ENCODE results near the gene STOM. TPM values are rescaled to one million over a fixed set of nuclear protein-coding genes. Genes with fewer than 3 reads are reported as not detected.

STOM gene, protein sequence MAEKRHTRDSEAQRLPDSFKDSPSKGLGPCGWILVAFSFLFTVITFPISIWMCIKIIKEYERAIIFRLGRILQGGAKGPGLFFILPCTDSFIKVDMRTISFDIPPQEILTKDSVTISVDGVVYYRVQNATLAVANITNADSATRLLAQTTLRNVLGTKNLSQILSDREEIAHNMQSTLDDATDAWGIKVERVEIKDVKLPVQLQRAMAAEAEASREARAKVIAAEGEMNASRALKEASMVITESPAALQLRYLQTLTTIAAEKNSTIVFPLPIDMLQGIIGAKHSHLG
- total RNA-seq (2022; extraction: Qiagen RNA extraction; ENCODE audit: low read depth) = 214 to 278 TPM (median 219 TPM) in 5 replicates

DNA sequence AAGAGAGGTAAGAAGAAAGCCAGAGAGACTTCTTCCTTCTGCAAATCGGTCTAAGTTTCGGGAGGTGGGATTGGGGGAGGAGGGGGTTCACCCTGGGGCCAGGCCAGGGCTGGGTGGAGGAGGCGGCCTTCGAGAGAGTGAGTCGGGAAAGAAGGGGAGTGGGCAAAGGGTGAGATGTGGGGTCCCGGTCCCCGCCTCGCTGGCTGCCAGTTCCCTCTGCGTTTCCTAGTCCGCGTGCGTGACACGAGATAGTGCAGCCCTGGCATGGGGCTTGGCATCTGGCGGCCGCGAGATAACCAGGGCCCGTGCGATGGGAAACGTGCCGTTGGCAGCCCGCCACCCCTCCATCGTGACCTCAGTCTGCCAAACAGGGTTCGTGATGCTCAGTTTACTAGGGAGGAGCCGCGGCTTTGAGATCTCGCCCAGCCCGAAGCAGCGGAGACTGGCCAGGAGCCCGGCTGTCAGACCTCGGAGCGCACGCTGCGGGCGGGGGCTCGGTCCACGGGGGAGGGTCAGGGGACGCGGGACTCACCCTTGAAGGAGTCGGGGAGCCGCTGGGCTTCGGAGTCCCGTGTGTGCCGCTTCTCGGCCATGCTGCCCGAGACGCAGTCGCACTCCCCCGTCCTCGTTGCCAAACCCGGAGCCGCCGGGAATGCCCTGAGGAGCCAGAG is at the start of gene STOM:
Gene STOM, minus strand, starts transcription at position 656 of the 671 bp plus-strand sequence. Its CDS starts 63 bp downstream, at position 593.

Other genes starting within 250 kb of the STOM start
- gene RAB14, start 168.4 kb downstream of the STOM start, total RNA-seq (2022; extraction: Qiagen RNA extraction; ENCODE audit: low read depth) = 44.0 to 53.8 TPM (median 51.0 TPM) in 5 replicates
- gene GSN, start 102.1 kb downstream of the STOM start, total RNA-seq (2022; extraction: Qiagen RNA extraction; ENCODE audit: low read depth) = 65.6 to 76.2 TPM (median 74.7 TPM) in 5 replicates
- not detected in 5 replicates for gene GGTA1, start 129.6 kb upstream of the STOM start, total RNA-seq (2022; extraction: Qiagen RNA extraction; ENCODE audit: low read depth)

All from A549 treated with GW870086 at 1 μM for 4 hours (cell line).